Activated CD4-positive, CD25-positive, alpha-beta regulatory T cell (primary cell): ENCODE data around the gene ITGA2.
"Not testable (repeated sequence)": the region's sequence is repeated elsewhere in the genome, so short reads cannot be mapped to it uniquely, and the experiment has no call there.

Experiments
- DNase-seq, 4 experiments: peaks; one replicate each; lab custom pipeline; 2025; lab: John Stamatoyannopoulos, UW

Gene ITGA2

DNA sequence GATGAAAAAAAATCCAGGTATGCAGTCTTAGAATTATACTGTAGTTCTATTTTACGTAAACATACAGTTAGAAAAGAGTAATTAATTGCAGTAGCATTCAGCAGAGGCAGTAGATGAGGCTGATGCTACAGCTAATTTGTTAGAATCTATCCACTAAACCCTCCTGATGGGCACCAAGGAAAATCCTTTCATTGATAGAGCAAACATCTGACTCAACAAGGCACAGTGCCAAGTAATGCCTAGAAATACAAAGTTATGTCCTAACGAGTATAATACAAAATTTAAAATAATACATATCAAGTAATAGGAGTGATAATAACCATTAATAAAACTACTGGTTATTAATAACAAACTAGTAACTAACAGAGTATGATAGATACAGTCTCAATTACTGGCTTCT lies 111.5 kb downstream of the ITGA2 start:
- no peak for DNase-seq

DNA sequence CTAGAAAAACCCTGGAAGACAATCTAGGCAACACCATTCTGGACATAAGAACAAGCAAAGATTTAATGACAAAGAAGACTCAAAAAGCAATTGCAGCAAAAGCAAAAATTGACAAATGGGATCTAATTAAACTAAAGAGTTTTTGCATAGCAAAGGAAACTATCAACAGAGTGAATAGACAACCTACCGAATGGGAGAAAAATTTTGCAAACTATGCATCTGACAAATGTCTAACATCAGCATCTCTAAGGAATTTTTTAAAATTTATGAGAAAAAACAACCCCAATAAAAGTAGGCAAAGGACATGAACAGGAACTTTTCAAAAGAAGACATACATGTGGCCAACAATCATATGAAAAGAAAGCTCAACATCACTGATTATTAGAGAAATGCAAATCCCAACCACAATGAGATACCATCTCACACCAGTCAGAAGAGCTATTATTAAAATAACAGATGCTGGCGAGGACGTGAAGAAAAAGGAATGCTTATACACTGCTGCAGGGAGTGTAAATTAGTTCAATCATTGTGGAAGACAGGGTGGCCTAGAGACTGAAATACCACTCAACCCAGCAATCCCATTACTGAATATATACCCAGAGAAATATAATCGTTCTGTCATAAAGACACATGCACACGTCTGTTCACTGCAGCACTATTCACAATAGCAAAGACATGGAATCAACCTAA lies 116.6 kb downstream of the ITGA2 start:
- no peak for DNase-seq

DNA sequence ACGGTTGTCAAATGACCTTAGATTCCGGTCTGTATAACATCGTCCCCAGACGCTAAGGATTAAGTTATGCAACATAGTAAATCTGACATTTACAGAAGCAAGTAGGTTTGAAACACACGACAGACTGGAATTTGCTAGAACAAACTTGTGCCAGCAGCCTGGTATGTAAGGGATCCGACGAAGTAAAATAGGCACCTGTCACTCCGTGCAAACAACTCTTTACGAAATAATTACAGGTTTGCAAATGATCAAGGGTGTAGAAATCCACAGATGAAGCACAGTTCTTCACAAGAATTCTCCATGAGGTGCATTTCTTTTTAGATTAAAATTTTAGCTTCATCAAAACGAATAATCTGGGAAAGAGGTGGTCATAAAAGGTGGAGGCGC lies 119.9 kb downstream of the ITGA2 start:
- DNase-seq: no peak

DNA sequence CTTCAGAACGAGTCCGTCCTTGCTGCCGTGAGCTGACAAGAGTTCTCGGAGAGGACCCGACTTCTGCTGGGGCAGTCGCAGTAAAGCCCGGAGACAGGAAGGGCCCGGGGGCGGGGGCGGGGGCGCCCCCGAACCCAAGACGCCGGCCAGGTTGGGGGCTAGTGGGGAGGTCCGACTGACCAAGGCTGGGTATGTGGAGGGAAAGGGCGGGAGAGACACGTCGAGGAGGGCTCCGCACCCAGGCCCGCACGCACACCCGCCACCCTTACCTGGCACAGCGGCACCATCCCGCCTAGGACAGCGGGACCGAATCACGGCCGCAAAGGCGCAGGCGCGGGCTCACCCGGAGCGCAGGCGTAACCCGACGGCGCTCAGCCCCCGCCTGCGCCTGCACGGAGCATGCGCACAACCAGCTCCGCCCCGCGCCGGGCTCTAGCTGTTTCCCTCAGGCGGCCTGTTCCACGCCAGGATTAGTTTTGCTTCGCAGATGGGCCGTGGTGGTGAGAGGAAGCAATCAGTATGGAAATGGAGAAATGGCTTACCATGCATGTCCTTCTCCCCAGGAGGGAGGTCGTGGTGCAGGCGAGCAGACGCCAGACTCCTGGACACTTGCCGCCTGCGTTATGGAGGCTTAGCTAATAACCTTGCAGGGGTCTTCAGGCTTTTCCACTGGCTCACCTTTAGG lies 120.4 kb downstream of the ITGA2 start, which contains the start of gene MOCS2:
TSS of gene MOCS2 (minus strand) at position 315 of the 685 bp plus-strand sequence. CDS start 2,583 bp downstream, outside the sequence.
- DNase-seq: peak; percentile 75 to 83 (median 80)

DNA sequence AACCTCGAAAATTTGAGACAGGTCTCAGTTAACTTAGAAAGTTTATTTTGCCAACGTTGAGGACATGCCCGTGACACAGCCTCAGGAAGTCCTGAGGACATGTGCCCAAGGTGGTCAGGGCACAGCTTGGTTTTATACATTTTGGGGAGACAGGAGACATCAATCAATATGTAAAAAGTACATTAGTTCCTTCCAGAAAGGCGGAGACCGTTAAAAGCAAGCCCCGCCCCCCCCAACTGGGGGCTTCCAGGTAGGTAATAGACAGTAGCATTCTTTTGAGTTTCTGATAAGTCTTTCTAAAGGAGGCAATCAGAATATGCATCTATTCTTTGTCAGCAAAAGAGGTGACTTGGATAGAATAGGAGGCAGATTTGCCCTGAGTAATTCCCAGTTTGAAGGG lies 121.0 kb downstream of the ITGA2 start:
- no peak for DNase-seq

DNA sequence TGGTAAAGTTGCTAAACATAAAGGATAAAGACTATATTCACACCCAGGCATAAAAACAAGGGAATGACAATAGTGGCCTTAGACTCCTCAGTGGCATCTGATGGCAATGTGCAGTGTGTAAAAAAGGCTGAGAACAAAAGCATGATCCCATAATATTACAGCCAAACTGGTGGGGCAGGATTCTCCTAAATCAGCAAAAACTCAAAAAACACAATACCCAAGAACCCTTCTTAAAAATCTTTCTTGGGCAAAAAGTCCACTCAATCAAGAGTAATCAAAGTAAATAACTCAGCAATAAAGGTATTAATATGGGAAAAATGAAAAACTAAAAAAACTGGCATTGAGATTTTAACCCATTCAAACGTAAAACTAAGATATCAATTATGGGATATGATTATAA lies 122.0 kb downstream of the ITGA2 start:
- DNase-seq: no peak

DNA sequence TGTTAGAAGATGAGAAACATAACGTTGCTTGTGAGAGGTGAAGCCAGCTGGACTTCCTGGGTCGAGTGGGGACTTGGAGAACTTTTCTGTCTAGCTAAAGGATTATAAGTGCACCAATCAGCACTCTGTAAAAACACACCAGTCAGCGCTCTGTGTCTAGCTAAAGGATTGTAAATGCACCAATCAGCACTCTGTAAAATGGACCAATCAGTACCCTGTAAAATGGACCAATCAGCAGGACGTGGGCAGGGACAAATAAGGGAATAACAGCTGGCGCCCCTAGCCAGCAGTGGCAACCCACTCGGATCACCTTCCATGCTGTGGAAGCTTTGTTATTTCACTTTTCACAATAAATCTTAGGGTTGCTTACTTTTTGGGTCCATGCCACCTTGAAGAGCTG lies 123.2 kb downstream of the ITGA2 start:
- DNase-seq: not testable (repeated sequence)

DNA sequence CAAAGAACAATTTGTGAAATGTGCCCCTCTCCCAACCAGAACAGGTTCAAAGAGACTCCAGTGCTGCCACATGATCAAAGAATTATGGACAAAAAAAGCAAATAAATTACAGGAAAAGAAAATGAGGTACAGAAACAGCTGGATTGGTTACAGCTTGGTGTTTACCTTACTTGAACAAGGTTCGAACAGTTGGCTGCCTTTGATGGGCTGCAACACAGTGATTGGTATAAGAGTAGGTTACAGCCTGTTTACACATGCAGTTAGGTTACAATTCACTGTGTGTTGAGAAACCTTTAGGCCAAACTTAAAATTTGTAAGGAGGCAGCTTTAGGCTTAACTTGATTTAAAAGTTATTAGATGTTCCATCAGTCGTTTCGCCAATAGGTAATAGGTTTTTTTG lies 123.8 kb downstream of the ITGA2 start:
- DNase-seq: no peak

DNA sequence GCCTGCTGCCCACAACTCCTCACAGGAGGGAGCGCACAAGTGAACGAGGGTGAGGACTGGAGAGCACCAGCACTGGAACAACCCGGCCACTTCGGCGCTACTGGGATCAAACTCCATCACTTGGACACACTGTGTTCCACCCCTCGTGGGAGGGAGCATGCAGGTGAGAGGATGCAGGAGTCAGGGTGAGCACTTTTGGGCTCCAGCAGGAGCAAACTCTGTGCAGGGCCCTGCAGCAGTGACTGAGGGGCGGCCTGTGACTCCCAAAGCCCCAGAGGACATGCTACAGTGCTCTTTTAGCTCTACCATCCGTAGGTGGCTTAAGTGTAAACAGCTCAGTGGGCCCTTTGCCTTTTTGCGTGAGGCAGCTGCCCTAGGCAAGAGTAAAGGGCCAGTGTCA lies 124.8 kb downstream of the ITGA2 start:
- DNase-seq: no peak

DNA sequence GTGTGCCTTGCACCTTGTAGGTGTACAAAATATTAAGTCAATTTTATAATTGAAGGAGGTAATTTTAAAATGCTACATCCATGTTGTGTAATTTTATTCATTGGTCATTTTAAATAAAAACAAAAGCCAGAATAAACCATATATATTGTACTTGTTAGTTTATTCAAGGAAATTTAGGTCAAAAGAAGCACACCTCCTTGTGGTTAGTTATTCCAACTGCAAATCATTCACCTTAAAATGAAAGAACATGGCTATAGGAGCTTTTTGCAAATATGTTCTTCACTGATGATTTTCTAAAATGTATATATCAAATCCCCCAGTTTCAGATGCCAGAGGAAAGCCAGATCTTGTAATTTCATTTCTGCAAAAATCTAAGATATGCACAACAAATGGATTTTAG lies 125.8 kb downstream of the ITGA2 start:
- DNase-seq: no peak

DNA sequence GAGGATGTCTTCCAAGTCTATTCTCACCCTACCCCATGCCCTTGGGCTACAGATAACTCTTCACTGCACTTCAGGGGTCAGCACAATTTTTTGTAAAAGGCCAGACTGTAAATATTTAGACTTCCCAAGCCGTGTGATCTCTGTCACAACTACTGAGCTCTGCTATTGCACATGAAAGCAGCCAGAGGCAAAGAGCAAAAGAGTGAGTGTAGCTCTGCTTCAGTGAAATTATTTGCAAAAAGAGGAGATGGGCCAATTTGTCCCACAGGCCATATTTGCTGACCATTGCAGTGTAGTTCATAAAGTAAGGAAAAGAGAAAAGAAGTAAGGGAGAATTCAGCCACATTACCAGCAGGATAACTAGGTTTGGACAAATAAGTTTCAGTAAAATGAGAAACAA lies 127.4 kb downstream of the ITGA2 start:
- DNase-seq: no peak

DNA sequence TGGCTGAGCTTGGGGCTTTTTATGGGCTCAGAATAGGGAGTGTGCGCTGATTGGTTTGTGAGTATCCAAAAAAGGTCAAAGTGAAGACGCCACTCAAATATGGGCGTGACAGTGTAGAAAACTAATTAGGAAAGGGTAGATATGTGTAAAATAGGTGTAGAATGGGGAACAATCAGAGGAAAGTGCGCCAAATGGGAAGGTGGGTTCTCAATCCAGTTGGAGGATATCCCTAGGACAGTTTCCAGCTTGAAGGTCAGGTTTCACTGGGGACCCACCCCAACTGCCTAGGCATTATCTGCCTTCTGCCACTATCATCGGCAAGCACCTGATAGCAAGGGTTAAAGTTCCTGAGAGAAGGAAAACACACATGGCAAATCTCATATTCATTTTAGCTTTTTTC lies 129.7 kb downstream of the ITGA2 start:
- DNase-seq: no peak

DNA sequence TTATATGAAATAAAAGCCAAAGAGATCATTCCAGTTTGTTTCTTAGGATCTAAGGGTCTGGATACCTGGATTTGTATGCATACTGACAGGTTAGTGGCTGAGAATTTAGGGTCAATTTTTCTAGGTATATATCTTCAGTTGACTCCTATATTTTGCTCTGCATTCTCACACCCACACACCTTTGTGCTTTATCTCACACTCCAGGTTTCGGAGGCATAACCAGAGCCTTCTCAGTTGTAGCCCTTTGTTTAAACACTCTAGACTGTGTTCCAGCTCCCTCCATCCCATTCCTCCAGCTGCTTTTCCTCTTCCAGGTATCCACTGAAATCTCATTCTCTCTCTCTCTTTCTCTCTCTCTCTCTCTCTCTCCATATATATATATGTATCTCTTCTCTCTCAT lies 131.0 kb downstream of the ITGA2 start:
- no peak for DNase-seq

DNA sequence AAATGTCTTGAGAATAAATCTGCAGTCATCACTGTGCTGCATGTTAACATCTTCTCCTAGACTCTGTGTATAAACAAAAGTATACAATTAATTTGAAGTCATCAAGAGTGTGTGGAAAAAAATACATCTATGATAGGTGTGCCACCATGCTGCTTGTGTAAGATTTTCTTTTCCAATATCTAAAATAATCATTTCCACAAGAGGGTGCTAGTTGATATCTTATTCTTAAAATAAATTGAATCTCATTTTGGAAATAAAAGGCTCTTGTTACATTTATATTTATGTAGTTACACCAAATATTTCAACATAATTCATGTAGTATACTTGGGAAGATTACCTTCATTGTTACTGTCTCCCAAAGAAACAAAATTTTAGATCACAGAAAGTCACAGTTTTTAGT lies 134.6 kb downstream of the ITGA2 start:
- no peak for DNase-seq

DNA sequence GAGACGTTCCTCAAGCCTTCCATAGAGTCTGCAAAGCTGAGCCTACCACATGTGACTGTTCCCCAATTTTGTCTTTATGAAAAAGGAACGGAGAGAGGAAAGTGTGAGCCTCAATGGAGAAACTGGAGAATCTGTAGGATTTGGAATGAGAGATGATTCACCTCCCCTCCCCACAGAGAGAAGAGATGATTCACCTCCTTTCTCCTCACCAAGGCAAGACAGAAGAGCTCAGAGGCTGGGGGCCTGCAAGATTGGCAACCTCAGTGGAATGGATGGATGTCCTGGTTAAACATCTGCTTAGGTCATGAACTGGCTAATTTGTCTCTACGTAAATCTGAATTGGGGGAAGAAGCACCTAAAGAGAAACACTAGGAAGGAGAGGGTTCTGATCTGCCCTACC lies 137.4 kb downstream of the ITGA2 start:
- DNase-seq: no peak

DNA sequence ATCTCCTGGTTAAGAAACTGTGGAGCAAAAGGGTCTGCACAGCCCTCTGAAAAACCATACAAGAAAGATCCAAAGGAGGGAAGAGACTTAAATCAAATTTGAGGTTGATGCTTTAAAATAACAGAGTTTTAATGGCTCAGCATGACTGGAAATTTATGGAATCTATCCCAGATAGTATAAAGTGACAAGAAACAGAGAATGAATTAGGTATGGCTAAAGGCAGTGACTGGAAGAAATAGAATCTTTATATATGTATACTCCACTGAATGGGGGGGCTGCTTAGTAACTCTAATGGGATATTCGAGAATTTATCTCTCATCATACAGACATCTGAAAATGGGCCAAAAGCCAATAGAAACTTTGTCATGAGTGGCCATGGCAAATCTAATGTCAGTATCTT lies 138.0 kb downstream of the ITGA2 start:
- no peak for DNase-seq

DNA sequence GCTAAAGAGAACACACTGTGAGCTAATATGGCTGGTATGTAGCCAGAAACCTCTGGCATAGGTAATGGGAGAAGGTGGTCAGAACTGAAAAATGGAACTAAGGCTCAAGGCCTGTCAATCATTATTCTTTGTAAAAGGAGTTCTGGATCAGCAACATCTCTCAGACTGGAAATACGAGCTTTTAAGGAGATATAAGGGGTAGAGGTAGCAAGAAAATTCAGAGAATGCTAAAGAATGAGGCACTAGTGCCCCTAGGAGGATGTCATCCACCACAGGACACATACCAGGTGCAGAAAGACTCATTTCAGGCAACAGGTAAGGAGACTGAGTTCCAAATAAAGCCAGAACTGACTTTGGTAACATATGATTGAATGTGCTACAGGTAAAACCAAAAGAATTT lies 139.3 kb downstream of the ITGA2 start:
- DNase-seq: no peak

DNA sequence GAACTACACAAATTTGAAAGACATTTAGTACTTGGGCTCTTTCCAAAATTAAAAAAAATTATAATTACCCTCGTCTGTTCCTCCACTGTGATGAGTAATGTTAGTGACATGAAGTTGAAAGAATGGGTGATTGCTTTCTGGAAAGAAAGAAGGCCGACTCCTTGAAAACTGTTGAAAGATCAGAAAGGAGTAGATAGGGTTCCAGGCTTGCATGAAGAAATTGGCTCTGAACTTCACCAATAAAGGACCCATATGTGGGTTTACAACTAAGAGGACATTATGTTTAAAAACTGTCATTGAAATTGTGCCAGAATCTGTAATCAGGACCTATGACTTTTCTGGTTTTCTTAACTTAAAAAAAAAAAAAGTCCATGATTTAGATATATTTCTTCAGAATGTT lies 141.1 kb downstream of the ITGA2 start:
- DNase-seq: no peak

DNA sequence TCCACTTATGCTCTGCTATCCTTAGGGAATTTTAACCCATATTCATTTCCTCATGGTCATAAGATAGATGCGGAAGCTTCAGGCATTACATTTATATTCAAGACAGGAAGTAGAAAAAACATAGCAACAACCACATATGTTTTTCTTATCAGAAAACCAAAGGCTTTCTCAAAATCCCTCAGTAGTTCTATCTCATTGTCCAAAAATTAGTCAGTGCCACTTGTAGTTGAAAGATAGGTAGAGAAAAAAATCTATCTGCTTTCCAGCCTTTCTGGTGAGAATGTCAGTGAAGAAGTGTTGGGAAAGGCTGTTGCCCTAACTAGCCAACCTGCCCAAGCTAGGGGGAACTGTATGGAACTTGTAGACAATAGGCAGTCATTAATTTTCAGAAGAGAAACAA lies 143.9 kb downstream of the ITGA2 start:
- no peak for DNase-seq
